NCI-H460 (cell line): ENCODE measurements around the gene PVALEF. TPM values are rescaled to one million over a fixed set of nuclear protein-coding genes. Genes with fewer than 3 reads are reported as not detected.
A peak's percentile ranks its signal among the peaks of the same experiment; 100 is the strongest.

Experiments
- DNase-seq: peaks from one replicate; pipeline ENCODE4 v3.0.0-alpha.2; 2016; ENCODE audit warnings: low read depth; ENCODE audit errors: extremely low read depth
- total RNA-seq: library from RNA; depleted of rRNA; stranded (reverse); fragments of >200 nt; shearing (Covaris generic); gene quantifications from 2 replicates; pipeline ENCODE4 v1.2.3, GENCODE V29; 2014

PVALEF gene
- total RNA-seq, 1 experiment from 2014 or later, result not detected

DNA sequence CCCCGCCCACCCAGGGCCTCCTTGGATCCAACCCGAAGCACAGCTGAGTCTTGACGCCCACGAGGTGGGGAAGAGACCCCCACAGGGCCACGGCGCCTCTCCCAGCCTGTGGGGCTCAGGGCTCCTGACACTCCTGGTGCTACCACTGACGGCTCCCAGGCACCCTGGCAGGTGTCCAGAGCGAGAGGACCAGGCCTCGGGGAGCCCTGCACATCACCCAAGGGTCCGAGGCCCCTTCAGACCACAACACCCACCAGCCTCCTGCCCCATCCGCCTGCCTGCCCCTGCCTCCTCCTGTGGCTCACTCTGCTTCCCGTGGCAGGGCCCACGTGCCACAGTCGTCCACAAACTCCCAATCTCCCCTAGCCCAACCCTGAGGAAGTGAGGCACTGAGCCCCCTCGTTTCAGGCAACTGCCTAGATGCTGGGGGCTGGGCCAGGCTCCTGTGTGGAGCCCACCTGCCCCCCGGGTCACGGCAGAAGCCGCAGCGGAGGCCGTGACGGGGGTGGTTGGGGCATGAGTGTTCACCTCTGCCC, 29.0 kb downstream of the PVALEF start:
- no peak for DNase-seq

GRCh38 chr17:81194941-81195901, 29.9 kb downstream of the PVALEF start:
- no peak for DNase-seq

GRCh38 chr17:81195941-81196495, 30.7 kb downstream of the PVALEF start:
- no peak for DNase-seq

DNA sequence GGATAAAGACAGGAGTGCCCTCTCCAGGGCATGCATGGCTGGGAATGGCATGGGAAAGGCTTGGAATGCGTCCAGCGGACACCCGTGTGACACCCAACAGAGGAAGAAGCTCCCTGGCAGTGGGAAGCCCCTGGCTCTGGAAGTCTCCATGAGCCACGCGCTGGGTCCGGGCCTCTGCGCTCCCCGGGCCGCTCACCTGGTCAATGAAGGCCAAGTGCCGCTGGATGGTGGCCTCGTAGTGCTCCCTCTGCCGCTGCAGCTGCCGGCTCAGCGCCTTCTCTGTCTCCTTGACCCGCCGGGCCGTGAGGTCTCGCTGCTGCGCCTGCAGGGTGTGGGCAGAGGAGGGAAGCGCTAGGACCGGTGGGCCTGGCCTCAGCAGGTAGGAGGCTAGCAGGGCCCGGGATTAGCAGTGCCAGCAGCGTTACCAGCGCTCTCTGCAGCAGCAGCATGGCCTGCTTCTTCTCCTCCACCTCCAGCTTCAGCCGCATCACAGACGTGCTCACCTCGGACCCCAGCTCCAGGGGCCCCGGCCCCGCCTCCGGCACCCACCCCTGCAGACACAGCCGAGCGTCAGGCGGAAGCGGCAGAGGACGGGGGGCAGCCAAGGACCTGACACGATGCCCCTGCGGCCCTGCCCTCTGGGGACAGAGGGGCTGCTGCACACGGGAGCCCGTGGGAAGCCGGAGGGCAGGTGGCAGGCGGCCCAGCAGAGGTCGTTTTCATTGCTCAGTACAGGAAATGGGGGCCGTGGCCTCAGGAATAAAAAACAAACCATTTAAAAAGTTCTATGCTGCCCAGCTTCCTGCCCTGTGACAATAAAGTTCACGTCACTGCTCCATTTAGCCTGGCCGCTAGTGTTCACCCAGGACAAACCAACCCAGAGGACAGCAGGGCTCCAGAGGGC, 31.4 kb downstream of the PVALEF start:
- DNase-seq, result no peak

GRCh38 chr17:81197409-81197795, 32.1 kb downstream of the PVALEF start:
- no peak for DNase-seq

DNA sequence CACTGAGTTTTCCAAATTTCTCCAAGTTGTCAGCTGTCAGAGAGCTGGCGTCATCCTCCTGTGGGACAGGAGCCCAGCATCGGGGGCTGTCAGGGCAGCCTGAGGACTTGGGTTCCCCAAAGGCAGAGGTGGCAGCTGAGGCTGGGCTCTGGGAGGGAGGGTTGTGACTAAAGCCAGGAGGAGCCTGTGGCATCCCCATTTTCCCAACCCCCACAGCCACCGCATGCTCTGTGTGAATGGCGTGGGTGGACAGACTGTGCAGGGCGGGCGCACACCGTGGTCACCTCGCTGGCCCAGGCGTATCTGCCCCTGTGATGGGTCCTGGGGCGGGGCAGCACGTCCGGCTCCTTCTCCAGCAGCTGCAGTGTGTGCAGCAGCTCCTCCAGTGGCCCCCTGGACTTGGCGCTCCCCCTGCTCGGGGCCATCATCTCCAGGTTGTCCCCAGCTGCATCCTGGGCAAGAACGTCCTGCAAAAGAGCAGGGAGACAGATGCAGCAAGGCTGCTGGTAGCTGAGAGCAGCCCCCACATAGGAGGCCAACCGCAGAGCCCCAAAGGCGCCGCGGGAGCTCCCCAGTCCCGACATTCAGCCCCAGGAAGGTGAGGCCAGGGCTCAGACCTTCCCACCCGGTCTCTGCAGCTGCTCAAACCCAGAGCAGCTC, 32.7 kb downstream of the PVALEF start:
- DNase-seq, result no peak

- DNase-seq, result no peak
Observed at GRCh38 chr17:81198826-81199481, 33.6 kb downstream of the PVALEF start.

GRCh38 chr17:81199482-81199830, 34.1 kb downstream of the PVALEF start:
- DNase-seq, result no peak

DNA sequence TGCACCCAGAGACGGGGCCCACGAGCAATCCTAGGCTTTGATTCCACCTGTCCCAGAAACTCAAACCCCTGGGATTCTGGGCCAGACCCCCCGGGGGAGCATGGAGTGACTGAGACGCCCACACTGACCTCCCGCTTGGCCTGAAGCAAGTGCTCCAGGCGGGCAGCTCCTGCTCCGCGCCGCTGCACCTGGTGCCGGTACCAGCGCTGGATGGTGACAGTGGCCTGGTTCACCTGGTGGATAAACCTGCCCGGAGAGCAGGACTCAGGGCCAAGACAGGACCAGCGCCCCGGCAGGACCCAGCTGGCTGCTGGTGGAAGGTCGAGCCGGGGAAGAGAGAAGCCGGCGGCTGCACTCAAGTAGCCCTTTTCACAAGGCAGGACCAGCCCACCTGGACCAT, 34.9 kb downstream of the PVALEF start:
- no peak for DNase-seq

GRCh38 chr17:81200695-81201580, 35.6 kb downstream of the PVALEF start:
- DNase-seq, result peak; percentile 68

DNA sequence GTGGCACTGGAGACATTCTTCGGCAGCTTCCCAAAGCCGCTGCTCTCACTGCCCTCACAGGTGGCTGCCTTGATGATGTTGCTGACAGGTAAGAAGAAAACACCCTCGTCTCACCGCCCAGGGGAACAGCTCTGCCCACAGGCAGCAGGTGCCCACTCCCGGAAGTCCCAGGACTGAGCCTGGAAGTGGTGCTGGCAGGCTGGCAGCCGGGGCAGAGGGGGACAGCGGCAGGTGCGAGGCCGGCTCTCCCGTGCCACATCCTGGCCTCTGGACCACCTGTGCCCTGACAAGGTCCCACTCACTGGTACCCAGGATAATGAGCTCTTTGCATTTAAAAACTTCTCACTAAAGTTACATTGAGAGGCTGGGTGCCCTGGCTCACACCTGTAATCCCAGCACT, 37.0 kb downstream of the PVALEF start:
- DNase-seq, result no peak

DNA sequence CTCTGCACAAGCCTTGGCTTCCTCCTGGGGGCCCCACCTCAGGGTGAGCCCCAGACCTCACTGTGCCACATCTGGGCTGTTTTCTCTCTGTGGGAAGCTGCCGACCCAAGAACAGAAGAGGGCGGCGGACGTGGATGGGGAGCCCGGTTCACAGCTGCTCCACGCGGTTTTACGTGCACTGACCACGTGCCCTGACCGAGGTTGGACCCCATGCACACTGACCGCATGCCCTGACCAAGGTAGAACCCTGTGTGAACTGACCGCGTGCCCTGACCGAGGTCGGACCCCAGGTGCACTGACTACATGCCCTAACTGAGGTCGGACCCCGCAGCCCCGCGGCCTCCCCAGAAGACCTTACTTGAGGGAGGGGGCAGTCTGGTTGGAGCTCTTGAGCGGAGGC, 37.8 kb downstream of the PVALEF start:
- DNase-seq, result no peak

- no peak for DNase-seq
Observed at GRCh38 chr17:81204578-81204977, 39.3 kb downstream of the PVALEF start.

GRCh38 chr17:81206166-81206565, 40.9 kb downstream of the PVALEF start:
- no peak for DNase-seq

DNA sequence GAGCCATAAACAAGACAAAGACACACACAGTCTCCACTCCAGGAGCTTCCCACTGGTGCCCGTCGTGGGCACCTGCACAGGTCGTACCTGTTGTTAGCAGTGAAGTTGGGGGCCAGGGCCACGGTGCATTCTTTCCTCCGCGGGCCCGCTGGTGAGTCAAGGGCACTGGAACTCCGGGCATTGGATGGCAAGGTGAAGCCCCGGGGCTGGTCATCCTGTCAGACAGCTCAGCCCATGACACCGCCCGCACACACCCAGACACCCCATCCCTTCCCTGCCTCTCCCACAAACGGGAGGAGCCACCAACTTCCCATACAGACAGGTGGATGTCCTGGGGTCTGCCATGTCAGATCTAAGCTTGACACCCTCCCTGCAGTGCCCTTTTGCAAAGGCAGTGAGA, 41.4 kb downstream of the PVALEF start:
- DNase-seq, result no peak

GRCh38 chr17:81207610-81208581, 42.6 kb downstream of the PVALEF start:
- no peak for DNase-seq

- no peak for DNase-seq
Observed at GRCh38 chr17:81208651-81209050, 43.3 kb downstream of the PVALEF start.

- no peak for DNase-seq
Observed at GRCh38 chr17:81209141-81209540, 43.8 kb downstream of the PVALEF start.
